HG03457 (cell line): Measurements from ENCODE around the gene MLIP.
"Not testable (repeated sequence)": the region's sequence is repeated elsewhere in the genome, so short reads cannot be mapped to it uniquely, and the experiment has no call there.

ENCODE experiments used
- ATAC-seq: cut with Tn5 transposase; IDR thresholded peaks from one replicate; pipeline ENCODE4 v1.9.1; 2021; ENCODE audit warnings: moderate number of reproducible peaks; ENCODE audit not compliant: unreplicated experiment

MLIP gene

DNA sequence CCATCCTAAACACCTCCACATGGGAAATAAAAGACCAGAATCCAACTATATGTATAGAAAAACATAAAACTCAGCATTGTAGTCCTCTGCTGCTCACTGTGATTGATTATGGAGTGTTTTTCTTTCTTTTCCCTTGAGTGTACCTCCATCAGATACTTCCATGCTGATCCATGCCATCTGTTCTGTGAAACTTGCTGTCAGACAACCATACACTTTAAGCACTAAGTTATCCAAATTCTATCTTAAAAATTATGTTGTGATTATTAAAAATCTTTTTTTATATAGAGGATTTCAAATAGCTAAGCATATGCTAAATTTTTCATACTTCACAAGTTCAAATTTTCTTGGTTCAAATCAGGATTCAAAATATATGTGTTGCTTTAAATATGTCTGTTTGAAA lies 105.1 kb downstream of the MLIP start:
- no peak for ATAC-seq

- ATAC-seq = no peak
Observed at GRCh38 chr6:54217018-54217417, 105.8 kb downstream of the MLIP start.

DNA sequence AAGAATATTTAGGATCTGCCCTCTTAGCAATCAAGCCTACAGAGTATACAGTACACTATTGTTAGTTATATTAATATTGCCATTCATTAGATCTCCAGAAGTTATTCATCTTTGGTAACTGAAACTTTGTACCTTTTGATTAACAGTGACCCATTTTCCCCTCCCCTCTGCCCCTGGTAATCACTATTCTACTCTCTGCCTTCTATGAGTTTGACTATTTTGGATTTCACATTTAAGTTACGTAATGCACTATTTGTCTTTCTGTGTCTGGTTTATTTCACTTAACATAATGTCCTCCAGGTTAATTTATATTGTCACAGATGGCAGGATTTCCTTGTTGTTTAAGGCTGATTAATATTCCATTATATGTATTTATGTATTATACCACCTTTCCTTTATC lies 111.0 kb downstream of the MLIP start:
- ATAC-seq = no peak

GRCh38 chr6:54232703-54233102 lies 121.5 kb downstream of the MLIP start:
- no peak for ATAC-seq

- ATAC-seq = no peak
Observed at GRCh38 chr6:54234539-54234938, 123.3 kb downstream of the MLIP start.

DNA sequence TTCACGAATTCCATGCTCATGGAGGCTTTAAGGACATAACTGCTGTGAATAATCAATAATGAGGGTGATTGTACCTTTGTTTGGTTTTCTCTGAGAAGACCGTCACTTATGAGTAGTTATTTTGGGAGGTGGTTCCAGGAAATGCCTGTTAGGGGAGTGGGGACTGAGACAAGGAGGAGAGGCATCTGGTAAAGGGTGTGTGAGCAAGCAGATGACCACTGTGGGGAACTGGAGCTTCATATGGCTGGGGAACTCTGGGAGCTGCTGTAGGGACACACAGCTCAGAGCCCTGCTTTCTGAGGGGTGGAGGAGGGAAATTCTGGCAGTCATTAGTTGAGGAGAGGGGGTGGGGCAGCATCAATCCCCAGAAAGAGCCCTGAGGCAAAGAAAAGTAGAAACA lies 125.7 kb downstream of the MLIP start:
- no peak for ATAC-seq

- ATAC-seq = no peak
Observed at GRCh38 chr6:54238396-54238795, 127.2 kb downstream of the MLIP start.

- ATAC-seq = no peak
Observed at GRCh38 chr6:54243699-54244098, 132.5 kb downstream of the MLIP start.

- no peak for ATAC-seq
Observed at GRCh38 chr6:54244430-54244829, 133.2 kb downstream of the MLIP start.

GRCh38 chr6:54245265-54245664 lies 134.0 kb downstream of the MLIP start:
- no peak for ATAC-seq

DNA sequence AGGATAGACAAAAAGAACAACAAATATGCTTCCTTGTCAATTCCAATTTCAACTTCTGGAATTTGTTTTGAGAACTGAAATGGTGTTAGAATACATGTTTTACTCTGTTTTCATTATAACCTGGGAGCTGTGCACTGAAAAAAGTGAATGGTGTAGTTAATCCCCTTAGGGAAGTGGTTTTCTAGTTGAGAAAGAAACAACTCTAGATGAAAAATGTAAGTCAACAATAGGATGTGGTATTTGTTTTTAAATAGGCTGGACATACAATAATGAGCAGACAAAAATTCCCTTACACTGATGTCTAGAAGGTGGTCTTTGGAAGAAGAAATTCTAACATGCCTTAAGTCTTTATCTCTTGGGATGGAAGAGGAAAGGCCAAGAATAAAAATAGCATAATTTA lies 137.1 kb downstream of the MLIP start:
- ATAC-seq = no peak

GRCh38 chr6:54248994-54249393 lies 137.8 kb downstream of the MLIP start:
- no peak for ATAC-seq

DNA sequence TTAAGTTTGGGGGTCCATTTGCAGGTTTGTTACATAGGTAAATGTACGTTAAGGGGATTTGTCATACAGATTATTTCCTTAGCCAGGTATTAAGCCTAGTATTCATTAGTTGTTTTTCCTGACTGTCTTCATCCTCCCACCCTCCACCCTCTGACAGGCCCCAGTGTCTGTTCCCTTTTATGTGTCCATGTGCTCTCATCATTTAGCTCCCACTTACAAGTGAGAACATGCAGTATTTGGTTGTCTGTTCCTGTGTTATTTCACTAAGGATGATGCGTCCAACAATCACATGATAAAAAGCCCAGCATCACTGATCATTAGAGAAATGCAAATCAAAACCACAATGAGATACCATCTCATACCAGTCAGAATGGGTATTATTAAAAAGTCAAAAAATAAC lies 138.6 kb downstream of the MLIP start:
- ATAC-seq = not testable (repeated sequence)

DNA sequence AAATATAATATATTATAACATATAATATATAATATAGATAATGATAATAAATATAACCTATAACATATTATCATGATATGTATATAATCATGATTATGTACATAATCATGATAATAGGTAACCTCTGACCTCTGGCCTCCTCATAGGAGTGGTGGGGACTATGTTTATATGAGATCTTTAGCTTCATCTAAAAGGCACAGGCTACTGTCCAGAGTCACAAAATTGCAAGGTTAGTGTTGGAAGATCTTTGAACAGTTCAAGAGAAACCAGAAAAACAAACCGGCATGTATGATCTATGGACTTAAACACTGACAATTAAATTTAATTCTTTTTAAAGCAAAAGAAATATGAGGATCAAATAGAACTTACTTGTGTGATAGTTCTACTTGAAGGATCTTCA lies 141.3 kb downstream of the MLIP start:
- no peak for ATAC-seq

DNA sequence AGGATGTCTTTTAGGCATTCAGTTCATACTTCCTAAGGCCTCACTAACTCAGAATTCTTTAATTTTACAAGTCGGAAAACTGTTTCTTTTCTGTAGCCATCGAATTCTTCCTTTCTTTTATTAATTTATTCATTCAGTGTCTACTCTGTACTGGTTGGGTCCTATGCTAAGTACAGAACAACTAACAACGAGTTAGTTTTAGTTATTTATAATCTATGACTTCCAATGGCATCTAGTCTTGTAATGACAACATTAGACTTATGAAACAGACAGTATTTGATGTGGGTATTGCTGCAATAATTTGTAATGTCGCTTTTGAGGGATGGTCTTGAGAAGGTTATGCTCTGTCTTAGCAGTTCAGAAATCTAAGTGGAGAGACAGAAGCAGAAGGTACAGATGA lies 141.7 kb downstream of the MLIP start:
- no peak for ATAC-seq

GRCh38 chr6:54254886-54255285 lies 143.6 kb downstream of the MLIP start:
- ATAC-seq = no peak

GRCh38 chr6:54255886-54256285 lies 144.6 kb downstream of the MLIP start:
- ATAC-seq = no peak

DNA sequence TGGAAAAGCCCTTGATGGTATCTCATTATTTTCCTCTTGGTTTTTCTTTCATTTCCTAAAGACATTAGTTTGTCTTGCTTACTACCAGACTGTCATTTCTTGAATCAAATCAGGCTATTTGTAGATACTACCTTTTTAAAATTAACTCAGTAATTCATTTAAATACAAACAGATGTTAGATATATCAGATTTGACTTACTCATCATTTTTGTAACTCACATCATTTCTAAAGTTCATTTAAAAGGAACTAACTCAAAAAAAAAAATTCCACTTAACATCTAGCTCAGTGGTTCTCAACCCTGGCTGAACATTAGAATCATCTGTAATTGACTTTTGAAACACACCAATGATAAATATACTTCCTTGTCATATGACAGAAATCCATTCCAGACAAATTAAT lies 148.8 kb downstream of the MLIP start:
- ATAC-seq = no peak

- no peak for ATAC-seq
Observed at GRCh38 chr6:54262499-54262898, 151.3 kb downstream of the MLIP start.

DNA sequence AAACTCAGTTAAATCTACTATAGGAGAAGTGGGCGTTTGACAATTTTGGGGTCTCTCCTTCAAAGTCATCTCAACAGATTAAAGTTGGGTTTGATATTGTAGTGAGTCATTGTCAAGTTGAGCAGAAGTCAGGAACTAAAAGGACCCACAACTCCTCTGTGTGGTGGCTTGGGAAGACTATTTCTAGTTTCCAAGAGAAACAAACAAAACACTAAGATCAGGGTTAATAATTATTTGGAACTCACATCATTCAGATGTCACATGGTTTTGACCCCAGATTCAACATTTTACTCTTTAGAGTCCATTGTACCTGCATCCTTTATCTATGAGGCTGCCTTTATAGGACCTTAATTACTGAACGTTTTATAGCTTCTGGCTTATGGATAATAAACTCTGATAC lies 151.7 kb downstream of the MLIP start:
- no peak for ATAC-seq

GRCh38 chr6:54264581-54265272 lies 153.5 kb downstream of the MLIP start:
- ATAC-seq = no peak

- ATAC-seq = no peak
Observed at GRCh38 chr6:54266400-54266923, 155.2 kb downstream of the MLIP start.

- ATAC-seq = no peak
Observed at GRCh38 chr6:54267798-54268197, 156.6 kb downstream of the MLIP start.
